PC-3 (cell line): Measurements from ENCODE around the gene MID1. TPM values are rescaled to one million over a fixed set of nuclear protein-coding genes. Genes with fewer than 3 reads are reported as not detected.

Source experiments
- ATAC-seq: fragments of 200-7000 bp; cut with Tn5 transposase; 2 replicates; pipeline ENCODE4 v1.9.1; 2020; ENCODE audit warnings: mild to moderate bottlenecking, moderate library complexity
- BruUV-seq: library from RNA; stranded (reverse); fragments of 400-500 nt; replicated peaks from 2 replicates; lab custom pipeline; 2021; lab: Mats Ljungman, UMichigan
- CTCF ChIA-PET: fragments of 300-600 bp; sonication (Branson Sonifier 250); formaldehyde crosslinking; loops from one replicate; lab custom pipeline; 2022; ENCODE audit warnings: antibody characterized with exemption; lab: Charles Lee
- POLR2A ChIA-PET: fragments of 300-600 bp; sonication (Branson Sonifier 250); formaldehyde crosslinking; loops from one replicate; lab custom pipeline; 2022; ENCODE audit warnings: antibody characterized with exemption; ENCODE audit not compliant: unreplicated experiment; lab: Charles Lee
- DNase-seq: peaks from one replicate; pipeline ENCODE4 v3.0.0-alpha.2; 2015
- H2AFZ ChIP-seq: fragments of 300-600 bp; sonication (generic); 2 replicates; pipeline ENCODE4 v1.6.0; 2016; ENCODE audit warnings: antibody characterized with exemption, low read length
- H3F3A ChIP-seq: fragments of 300-600 bp; sonication (generic); one replicate; pipeline ENCODE4 v1.6.0; 2017; ENCODE audit warnings: antibody characterized with exemption, low read length, control low read depth, mild to moderate bottlenecking; ENCODE audit not compliant: unreplicated experiment
- H3K27ac ChIP-seq: fragments of 300-600 bp; sonication (generic); 2 replicates; pipeline ENCODE4 v1.5.1; 2016; ENCODE audit warnings: mild to moderate bottlenecking, low read length
- H3K27me3 ChIP-seq: fragments of 300-600 bp; sonication (generic); 2 replicates; pipeline ENCODE4 v1.6.1; 2016; ENCODE audit warnings: low read length, mixed read lengths
- H3K36me3 ChIP-seq: fragments of 300-600 bp; sonication (generic); 2 replicates; pipeline ENCODE4 v1.6.1; 2016; ENCODE audit warnings: low read depth, mixed run types, low read length, mixed read lengths
- H3K4me1 ChIP-seq: fragments of 300-600 bp; sonication (generic); 2 replicates; pipeline ENCODE4 v1.5.1; 2016; ENCODE audit warnings: low read length; ENCODE audit not compliant: insufficient read depth
- H3K4me2 ChIP-seq: fragments of 300-600 bp; sonication (generic); 2 replicates; pipeline ENCODE4 v1.6.0; 2016; ENCODE audit warnings: low read length
- H3K4me3 ChIP-seq: fragments of 300-600 bp; sonication (generic); 2 replicates; pipeline ENCODE4 v1.5.1; 2016; ENCODE audit warnings: mild to moderate bottlenecking, low read length, mixed read lengths
- H3K79me2 ChIP-seq: fragments of 300-600 bp; sonication (generic); 2 replicates; pipeline ENCODE4 v1.6.1; 2017; ENCODE audit warnings: low read length, mixed read lengths
- H3K9ac ChIP-seq: fragments of 300-600 bp; sonication (generic); 2 replicates; pipeline ENCODE4 v1.6.0; 2016; ENCODE audit warnings: mild to moderate bottlenecking, low read length
- H3K9me2 ChIP-seq: fragments of 300-600 bp; sonication (generic); replicated peaks from 2 replicates; pipeline ENCODE4 v1.6.1; 2016; ENCODE audit warnings: mixed run types, low read length, mixed read lengths
- H3K9me3 ChIP-seq: fragments of 300-600 bp; sonication (generic); 2 replicates; pipeline ENCODE4 v1.6.1; 2016; ENCODE audit warnings: low read length, mixed read lengths
- H4K20me1 ChIP-seq: fragments of 300-600 bp; sonication (generic); 2 replicates; pipeline ENCODE4 v1.6.1; 2016; ENCODE audit warnings: low read length, mixed read lengths
- CTCF ChIP-seq: fragments of 300-600 bp; sonication (generic); conservative IDR thresholded peaks from 2 replicates; pipeline ENCODE4 v1.5.1; 2017; ENCODE audit warnings: antibody characterized with exemption, low read depth, mild to moderate bottlenecking, low read length
- EZH2 ChIP-seq: fragments of 300-600 bp; sonication (generic); IDR thresholded peaks from one replicate; pipeline ENCODE4 v1.6.1; 2017; ENCODE audit warnings: antibody characterized with exemption, mild to moderate bottlenecking, low read length; ENCODE audit not compliant: unreplicated experiment
- EZH2phosphoT487 ChIP-seq: fragments of 300-600 bp; sonication (generic); IDR thresholded peaks from 2 replicates; pipeline ENCODE4 v1.6.1; 2018; ENCODE audit warnings: mild to moderate bottlenecking, antibody characterized with exemption, low read length, borderline replicate concordance
- intact Hi-C: fragments of 100-400 bp; cut with micrococcal nuclease; formaldehyde crosslinking; loops from 2 replicates; pipeline ENCODE4 v1.9.0; 2023
- total RNA-seq: library from RNA; depleted of rRNA; stranded (reverse); fragments of >200 nt; gene quantifications from 2 replicates; pipeline ENCODE4 v1.2.3, GENCODE V29; 2014

Gene MID1
- total RNA-seq, 1 experiment from 2014 or later = 21.9 TPM

- Histone ChIP-seq H3K27ac (no peak overlapping the region), H3F3A (no peaks in the 10 kb centered on the region), H4K20me1 (no peaks in the 10 kb centered on the region), H3K27me3 (no peaks in the 10 kb centered on the region), H3K9me2 (no peaks in the 10 kb centered on the region), H3K9me3 (no peaks in the 10 kb centered on the region), H3K79me2 (no peaks in the 10 kb centered on the region), H3K4me3 (no peak overlapping the region), H3K4me1 (no peaks in the 10 kb centered on the region), H3K36me3 (peaks cover 22% of the 10 kb centered on the region), H2AFZ (no peak overlapping the region), H3K4me2 (no peak overlapping the region), H3K9ac (no peak overlapping the region)
- ChIA-PET CTCF (no interaction called here), POLR2A (no interaction called here)
- no TSS peak for BruUV-seq
- no peak for ATAC-seq
- intact Hi-C loops = no loop called here
- TF ChIP-seq EZH2 (no peak), EZH2phosphoT487 (no peak), CTCF (no peak)
- DNase-seq = no peak
Observed at GRCh38 chrX:10457092-10457491, 163.3 kb downstream of the MID1 start.

GRCh38 chrX:10453945-10454344, 166.4 kb downstream of the MID1 start:
- Histone ChIP-seq H3K36me3 (peaks cover 31% of the 10 kb centered on the region), H3K4me1 (peaks cover 27% of the 10 kb centered on the region), H4K20me1 (no peaks in the 10 kb centered on the region), H3K27ac (no peak overlapping the region), H3K4me3 (no peak overlapping the region), H3K27me3 (no peaks in the 10 kb centered on the region), H2AFZ (no peak overlapping the region), H3K9me2 (no peaks in the 10 kb centered on the region), H3F3A (no peaks in the 10 kb centered on the region), H3K9me3 (no peaks in the 10 kb centered on the region), H3K9ac (no peak overlapping the region), H3K4me2 (no peak overlapping the region), H3K79me2 (no peaks in the 10 kb centered on the region)
- no peak for TF ChIP-seq EZH2phosphoT487
- no peak for TF ChIP-seq EZH2
- TF ChIP-seq CTCF = no peak
- ChIA-PET CTCF (no interaction called here), POLR2A (interaction anchor here (0.8 kb wide), 1 partner anchor 1379 kb away, joined by 4 read pairs; no protein-coding TSS in a partner anchor)
- no TSS peak for BruUV-seq
- ATAC-seq (no peak), DNase-seq (no peak)
- intact Hi-C loops = loop anchor here (5.0 kb wide), 2 partner anchors 163 to 202 kb away; no protein-coding TSS in a partner anchor

GRCh38 chrX:10450959-10451355, 169.4 kb downstream of the MID1 start:
- Histone ChIP-seq H4K20me1 (no peaks in the 10 kb centered on the region), H3K4me1 (peaks cover 47% of the 10 kb centered on the region), H3K9me3 (no peaks in the 10 kb centered on the region), H3K36me3 (peaks cover 31% of the 10 kb centered on the region), H2AFZ (no peak overlapping the region), H3K4me3 (no peak overlapping the region), H3F3A (no peaks in the 10 kb centered on the region), H3K9ac (no peak overlapping the region), H3K4me2 (peak overlapping the region; percentile 27), H3K9me2 (no peaks in the 10 kb centered on the region), H3K27me3 (no peaks in the 10 kb centered on the region), H3K79me2 (no peaks in the 10 kb centered on the region), H3K27ac (peak overlapping the region; percentile 59)
- CTCF ChIA-PET = no interaction called here
- DNase-seq = no peak
- TF ChIP-seq CTCF (no peak), EZH2 (no peak), EZH2phosphoT487 (no peak)
- no TSS peak for BruUV-seq
- POLR2A ChIA-PET = no interaction called here
- ATAC-seq = peak; percentile 31; the same call in 1 of the 2 replicates
- intact Hi-C loops = loop anchor here (5.0 kb wide), 2 partner anchors 166 to 199 kb away; no protein-coding TSS in a partner anchor
